ENCODE data around the gene LEMD1. TPM values are rescaled to one million over a fixed set of nuclear protein-coding genes. Genes with fewer than 3 reads are reported as not detected.
"Not testable (repeated sequence)": the region's sequence is repeated elsewhere in the genome, so short reads cannot be mapped to it uniquely, and the experiment has no call there.

LEMD1 gene
- polyA plus RNA-seq, 1 donor = not detected

- DNase-seq (ENCODE audit: low read depth) = no peak
Measured at GRCh38 chr1:205381305-205381704, 40.6 kb downstream of the LEMD1 start.

DNA sequence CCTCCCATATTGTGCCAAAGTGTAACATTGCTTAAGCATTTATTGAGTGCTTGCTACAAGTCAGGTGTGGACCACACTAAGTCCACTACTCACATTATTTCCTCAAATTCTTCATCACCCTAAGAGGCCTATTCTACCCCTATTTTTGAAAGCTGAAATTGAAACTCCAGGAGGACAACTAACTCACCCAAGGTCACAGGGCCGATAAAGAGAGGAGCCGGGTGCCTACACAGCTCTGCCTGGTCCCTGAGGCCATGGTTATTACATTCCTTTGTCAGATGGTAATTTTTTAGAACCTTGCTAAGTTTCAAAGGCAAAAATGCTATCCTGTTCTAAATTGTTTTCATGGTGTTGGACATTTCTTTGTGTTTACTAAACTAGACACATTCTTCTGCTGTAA is 41.0 kb downstream of the LEMD1 start:
- no peak for DNase-seq (ENCODE audit: low read depth)

- no peak for DNase-seq (ENCODE audit: low read depth)
Measured at GRCh38 chr1:205379056-205379455, 42.8 kb downstream of the LEMD1 start.

GRCh38 chr1:205377355-205377754 is 44.5 kb downstream of the LEMD1 start:
- DNase-seq (ENCODE audit: low read depth) = no peak

GRCh38 chr1:205376739-205377138 is 45.1 kb downstream of the LEMD1 start:
- DNase-seq (ENCODE audit: low read depth) = no peak

- DNase-seq (ENCODE audit: low read depth) = no peak
Measured at GRCh38 chr1:205375835-205376545, 45.9 kb downstream of the LEMD1 start.

DNA sequence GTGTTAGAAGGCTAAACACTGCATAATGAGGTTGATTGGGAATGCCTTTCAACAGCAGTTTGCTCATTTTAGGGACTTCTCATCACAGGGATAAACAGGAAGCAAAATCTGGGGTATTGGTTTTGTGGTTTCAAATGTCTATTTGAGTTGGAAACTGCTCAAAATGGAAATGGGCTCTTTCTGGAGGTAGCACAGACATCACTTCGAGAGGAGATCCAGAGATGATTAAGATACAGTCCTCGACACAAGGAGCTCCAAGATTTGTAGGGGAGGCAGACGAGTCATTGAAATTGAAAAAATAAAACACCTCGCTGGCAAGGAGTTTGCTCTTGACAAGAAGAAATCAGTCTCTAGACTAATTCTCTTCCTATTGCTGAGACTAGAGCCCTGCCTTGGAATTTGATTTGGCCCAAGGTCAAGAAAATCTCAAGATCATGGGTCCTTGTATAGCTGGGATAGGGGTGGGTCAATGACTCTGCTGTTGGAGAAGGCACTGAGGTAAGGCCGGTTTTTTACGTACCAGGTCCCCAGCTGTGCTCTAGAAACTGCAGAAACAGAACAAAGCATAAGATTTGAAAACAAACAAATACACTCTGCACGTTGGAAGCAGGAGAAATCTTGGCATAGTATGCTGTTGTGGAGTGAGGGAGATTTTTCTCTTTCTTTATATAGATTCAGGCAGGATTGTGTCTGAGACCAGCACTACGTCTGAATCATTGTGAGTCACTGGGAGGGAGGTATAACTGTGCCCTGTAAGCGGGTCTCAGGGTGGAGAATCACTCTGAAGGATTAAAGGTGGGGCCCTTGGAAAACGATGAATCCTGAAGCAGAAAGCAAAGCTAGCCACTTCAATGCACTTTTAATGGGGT is 47.4 kb downstream of the LEMD1 start:
- DNase-seq (ENCODE audit: low read depth) = no peak

DNA sequence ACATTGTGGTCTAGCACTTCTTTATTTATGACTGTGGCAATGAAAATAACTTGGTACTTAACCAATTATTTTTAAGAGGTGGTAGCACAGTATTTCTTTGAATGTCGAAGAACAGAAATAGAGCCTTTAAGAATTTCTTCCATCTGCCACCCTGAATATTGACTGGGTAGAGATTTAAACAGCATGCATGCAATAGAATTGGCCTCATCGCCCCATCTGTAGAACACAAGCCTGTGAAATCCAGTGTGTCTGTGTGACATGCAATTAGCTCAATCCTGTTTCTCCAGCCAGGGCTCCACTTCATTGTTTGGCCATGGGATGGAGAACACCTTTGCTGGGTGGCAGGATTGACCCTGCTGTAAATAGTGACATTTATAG is 48.1 kb downstream of the LEMD1 start:
- no peak for DNase-seq (ENCODE audit: low read depth)

- DNase-seq (ENCODE audit: low read depth) = no peak
Measured at GRCh38 chr1:205373022-205373797, 48.6 kb downstream of the LEMD1 start.

DNA sequence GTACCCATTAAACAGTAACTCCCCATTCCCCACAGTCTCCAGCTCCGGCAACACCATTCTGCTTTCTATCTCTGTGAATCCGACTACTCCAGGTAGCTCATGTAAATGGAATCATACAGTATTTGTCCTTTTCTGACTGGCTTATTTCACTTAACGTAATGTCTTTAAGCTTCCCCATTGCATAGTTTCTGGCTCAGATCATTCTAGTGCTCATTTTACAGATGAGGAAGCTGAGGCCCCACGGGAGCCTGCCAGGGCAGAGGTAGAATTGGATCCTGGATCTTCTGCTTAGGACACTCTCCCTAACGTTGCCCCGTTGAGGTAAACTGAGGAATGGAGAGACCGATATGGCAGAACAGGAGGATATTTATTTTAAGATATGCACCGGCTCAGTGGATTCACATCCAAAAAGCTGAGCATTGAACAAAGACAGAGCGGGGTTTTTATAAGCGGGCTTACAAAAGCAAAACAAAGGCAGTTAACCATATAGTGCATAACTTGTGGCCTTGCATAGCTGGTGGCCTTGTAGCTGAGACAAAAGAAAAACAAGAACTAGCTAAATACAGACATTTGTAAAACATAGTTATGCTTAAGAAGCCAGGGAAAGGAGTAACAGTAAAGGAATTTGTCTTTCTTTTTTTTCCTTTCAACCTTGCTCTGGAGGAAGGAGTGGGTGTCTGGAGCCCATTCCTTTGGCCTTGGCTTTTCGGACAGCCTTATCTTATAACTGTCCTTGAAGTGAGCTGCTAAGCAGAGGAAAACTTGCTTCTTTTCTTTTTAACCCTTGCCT is 49.8 kb downstream of the LEMD1 start:
- DNase-seq (ENCODE audit: low read depth) = no peak

DNA sequence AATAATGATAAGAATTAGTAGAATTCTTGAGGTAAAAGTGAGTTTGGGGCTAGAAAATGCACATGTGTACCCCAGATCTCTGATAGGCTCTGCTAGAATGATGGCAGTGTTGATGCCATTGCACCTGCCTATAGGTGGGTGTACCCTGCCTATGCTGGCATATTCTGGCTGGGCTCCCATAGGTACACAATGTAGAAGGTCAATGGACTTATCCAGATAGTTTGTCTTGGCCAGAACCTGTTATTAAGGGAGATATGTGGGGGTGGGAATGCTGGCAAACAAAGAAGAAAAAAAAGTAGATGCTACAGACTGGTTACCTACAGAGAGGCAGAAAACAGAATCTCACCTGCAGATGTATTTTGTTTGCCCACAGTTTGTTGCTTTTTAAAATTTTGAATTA is 51.1 kb downstream of the LEMD1 start:
- DNase-seq (ENCODE audit: low read depth) = no peak

GRCh38 chr1:205369701-205370123 is 52.1 kb downstream of the LEMD1 start:
- DNase-seq (ENCODE audit: low read depth) = no peak

GRCh38 chr1:205368478-205368877 is 53.4 kb downstream of the LEMD1 start:
- DNase-seq (ENCODE audit: low read depth) = no peak

GRCh38 chr1:205365945-205366463 is 55.9 kb downstream of the LEMD1 start:
- no peak for DNase-seq (ENCODE audit: low read depth)

- DNase-seq (ENCODE audit: low read depth) = not testable (repeated sequence)
Measured at GRCh38 chr1:205365086-205365485, 56.8 kb downstream of the LEMD1 start.

GRCh38 chr1:205360891-205361290 is 61.0 kb downstream of the LEMD1 start:
- no peak for DNase-seq (ENCODE audit: low read depth)

DNA sequence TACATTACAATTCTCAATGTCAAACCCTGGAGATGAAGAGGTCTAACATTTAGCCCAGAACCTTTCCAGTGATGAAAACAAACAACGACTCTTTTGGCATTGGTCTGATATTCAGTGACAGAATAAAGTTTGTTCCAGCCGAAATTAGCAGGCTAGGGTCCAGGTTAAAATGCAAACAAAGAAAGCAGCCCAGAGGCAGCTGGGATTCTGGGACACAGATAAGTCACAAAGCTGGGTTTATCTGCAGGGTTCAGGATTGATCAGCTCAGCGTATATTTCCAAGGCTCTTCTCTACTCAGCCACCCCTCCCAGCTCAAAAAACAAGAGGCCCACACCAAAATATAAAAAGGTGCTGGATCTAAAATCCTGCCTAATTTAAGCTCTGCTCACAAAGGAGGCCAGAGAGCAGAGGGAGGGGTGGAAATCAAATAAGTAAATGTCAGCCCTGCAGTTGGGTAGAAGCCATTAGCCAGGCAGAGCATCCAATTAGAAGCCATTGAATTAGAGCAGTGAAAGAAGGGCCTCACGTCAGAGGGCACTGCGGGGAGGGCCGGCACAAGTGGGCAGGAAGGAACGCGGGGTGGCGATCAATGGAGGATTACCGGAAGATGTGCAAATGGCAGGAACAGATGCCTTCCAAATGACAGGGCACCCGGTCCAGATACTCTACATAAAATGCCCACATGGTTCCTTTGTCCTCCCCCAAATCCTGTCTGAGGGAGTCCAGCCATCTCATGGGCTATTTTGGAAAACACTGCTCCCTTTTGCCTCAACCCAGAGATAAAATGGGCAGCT is 61.9 kb downstream of the LEMD1 start:
- no peak for DNase-seq (ENCODE audit: low read depth)

GRCh38 chr1:205358579-205358978 is 63.3 kb downstream of the LEMD1 start:
- DNase-seq (ENCODE audit: low read depth) = no peak

- no peak for DNase-seq (ENCODE audit: low read depth)
Measured at GRCh38 chr1:205357567-205357966, 64.3 kb downstream of the LEMD1 start.

DNA sequence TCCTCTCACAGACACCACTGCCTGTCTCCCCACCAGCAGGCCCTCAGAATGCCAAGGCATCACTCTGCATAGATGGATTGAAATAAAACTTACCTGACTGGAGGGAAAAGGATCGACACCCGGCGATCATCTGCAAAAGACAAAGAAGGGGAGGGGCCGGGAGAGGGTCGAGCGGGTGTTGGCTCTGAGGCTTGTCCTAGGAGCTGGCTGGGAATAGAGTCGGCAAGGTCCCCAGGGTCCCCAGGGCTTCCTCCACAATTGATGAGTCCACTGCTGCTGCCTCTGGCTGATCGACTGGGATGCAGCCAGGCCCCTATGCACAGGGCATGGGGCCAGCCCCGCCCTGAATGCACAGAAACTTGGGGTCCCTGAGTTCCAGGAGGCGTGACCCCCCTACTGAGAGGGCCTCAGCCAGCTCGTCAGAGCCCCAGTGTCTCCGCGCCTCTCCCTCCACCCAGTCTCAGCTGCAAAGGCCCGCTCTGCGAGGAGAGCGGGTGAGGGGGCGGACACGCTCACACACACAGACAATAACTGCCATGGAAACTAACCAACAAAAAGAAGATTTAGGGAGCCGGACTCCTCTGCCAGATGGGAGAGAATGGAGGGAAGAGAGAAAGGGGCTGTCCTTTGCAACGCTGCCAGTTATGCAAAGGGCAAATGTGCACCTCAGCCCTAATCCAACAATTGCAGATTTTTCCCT is 65.3 kb downstream of the LEMD1 start, which contains the start of gene KLHDC8A:
Gene KLHDC8A (minus strand): TSS at position 483 of the 700 bp plus-strand sequence. CDS start 13,318 bp downstream, outside the sequence.
- peak; percentile 59 for DNase-seq (ENCODE audit: low read depth)

Measured in forelimb muscle (tissue), 1 donor.